GM15510 (cell line): Measurements from ENCODE around the gene DBX1.

ENCODE experiments used
- POLR2A ChIP-seq: IDR thresholded peaks from 3 replicates; pipeline ENCODE4 v1.6.1; 2011; ENCODE audit warnings: borderline replicate concordance; ENCODE audit not compliant: insufficient read length; ENCODE audit errors: extremely low read depth

DBX1 gene

DNA sequence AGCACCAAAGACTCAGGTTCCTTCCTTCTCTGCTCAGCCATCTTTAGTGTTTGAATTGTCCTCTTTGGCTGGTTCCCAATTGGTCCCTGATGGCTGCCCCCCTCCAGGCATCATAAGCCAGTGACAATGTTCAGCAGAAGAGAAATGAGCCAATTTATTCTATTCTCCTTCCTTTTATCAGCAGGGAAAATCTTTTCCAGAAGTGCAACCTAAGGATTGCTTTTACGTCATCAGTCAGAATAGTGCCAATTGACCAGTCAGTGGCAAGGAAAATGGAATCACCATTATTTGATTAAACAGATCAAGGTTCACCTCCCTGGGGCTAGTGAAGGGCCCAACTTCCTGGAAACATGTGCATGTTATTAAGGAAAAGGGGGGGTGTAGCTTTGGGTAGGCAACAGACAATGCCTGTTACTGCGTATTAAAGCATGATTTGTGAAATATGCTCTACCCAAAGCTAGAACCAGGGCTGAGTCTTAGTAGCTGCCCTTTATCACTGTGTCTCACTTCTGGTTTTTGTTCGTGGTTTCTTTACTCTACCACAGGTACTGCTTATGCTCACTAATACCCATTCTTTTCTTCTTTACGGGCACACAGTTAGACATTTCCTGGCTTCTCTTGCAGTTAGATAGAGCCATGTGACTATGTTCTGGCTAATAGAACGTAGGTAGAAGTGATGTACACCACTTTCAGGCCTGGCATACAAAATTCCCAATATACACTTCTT, 12.6 kb upstream of the DBX1 start:
- no peak for TF ChIP-seq POLR2A

DNA sequence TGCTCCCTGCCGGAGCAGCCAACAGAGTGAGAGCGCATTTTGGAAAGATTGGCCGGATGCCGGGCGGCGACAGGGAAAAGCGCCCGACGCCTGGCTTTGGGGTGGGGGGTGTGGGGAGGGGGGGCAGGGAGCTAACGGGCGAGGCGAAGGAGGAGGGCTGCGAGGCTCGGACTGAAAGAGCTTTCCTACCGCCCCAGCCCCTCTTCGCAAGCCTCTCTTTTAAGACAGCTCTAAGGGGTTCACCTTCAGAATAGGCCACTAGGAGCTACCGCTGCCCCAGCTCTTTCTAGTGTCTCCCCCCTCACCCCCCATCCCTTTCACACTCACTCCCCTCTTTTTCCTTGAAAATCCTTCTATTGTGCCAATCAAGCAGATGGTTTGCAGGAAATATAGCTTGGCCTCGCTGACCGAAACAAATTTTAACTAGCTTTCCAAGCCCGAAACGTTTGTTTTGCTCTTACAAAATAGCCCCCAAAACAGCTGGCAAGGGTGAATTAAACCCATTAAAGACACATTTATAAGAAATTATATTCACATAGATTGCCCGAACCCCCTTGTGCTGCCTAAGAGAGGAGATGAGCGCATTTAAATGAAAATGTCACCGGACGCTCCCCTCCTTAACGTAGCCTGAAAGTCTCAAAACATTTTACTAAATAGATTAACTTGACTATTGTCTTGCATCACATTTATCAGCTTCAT, 3.7 kb upstream of the DBX1 start:
- TF ChIP-seq POLR2A, result no peak

GRCh38 chr11:20162824-20163782, 2.8 kb upstream of the DBX1 start:
- TF ChIP-seq POLR2A, result no peak

DNA sequence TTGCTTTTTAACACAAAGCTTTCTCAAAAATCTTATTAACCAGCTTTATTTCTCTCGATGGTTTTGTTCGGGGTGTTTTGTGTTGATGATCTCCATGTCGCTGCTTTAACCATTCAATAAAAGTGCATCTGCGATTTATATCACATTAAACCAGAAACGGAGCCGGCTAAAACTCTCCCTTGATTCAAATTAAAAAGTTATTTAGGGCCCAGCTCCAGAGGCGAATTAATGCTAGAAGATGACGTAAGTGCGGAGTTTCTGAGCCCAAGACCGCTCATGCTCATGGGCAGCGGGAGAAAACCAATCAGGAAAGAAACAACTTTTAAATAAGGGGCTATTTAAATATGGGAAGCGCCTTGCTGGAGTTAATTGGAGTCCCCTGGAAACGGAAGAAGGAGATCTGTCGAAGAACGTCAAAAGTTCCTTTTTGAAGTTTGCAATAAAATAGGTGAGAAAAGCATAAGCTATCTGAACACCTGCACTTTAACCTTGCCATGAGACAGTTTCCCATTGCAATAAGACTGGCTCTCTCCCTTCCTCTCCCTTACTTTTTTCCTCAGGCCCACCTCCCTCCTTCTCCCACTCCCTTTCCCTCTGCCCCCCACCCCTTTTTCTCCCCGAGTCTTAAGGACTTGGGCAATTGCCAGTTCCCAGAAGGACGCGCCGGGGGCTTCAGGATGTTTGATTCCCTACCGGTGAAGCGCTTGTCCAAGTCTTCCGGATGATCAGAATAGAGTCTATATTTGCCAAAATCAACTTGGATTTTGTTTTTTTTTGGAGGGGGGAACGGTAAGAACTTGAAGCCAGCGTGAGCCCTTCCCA, 1.9 kb upstream of the DBX1 start:
- no peak for TF ChIP-seq POLR2A

DNA sequence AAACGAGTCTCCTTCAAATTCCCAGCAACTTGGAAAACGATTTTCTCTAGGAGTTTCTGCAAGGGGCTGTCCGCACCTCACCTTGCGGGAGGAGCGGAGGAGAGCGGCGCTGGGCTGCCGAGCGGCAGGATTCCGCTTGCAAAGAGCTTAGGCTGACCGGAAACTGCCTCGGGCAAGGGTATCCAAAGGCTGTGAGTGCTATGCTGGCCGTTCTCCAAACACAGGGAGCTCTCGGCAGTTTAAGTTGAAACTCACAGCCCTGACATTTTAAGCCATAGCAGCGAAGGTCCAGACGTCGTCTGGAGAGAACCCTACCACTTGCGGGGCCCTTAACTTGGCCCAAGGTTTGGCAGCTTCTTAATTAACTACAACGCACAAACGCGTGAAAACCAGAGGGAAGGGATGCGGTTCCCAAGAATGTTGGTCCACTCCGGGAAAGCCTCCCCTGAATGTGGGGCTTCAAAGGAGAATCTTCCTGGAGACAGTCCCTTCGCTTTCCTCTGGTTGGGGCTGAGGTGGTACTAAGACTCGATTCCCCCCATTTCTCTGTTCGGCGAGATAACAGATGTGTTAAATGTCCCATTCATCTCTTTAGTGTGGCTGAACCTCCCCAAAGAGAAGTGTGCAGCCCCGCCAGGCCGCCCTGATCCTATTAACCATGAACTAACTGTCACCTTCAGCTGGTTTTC, 1.1 kb upstream of the DBX1 start:
- TF ChIP-seq POLR2A, result no peak

- no peak for TF ChIP-seq POLR2A
Measured at GRCh38 chr11:20159466-20160381, 551 bp downstream of the DBX1 start.

DNA sequence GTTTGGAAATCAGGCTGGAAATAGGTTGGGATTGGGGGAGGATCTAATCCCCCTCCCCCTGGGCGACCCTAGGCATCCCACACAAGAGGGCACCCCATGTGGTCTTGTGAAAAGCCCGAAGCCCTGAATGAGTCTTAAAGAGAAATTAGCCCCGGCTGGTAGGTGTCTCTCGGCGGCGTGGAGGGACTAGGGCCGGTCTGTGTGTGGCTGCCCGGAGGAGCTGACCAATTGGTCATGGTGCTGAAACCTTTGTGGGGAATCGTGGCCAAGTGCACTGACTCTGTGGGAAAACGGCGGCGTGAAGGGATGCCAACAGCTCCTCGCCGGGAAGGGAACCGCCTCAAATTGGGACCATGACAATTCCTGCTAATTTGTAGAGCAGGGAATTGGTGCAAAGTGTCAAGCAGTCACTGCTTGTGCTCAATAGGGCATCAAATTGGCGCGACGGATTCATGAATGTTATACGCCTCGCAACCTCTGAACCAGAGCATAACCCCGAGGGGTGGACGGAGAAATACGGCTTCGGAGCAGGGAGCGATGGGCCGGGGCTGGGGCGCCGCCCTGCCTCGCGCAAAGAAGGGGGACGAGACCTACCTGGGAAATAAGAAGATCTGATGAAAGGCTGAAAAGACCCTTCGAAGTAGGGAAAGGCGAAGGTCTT, 1.5 kb downstream of the DBX1 start:
- no peak for TF ChIP-seq POLR2A

GRCh38 chr11:20157728-20158127, 2.5 kb downstream of the DBX1 start:
- TF ChIP-seq POLR2A, result no peak

GRCh38 chr11:20156876-20157613, 3.2 kb downstream of the DBX1 start:
- no peak for TF ChIP-seq POLR2A

- no peak for TF ChIP-seq POLR2A
Measured at GRCh38 chr11:20156280-20156875, 3.9 kb downstream of the DBX1 start.

DNA sequence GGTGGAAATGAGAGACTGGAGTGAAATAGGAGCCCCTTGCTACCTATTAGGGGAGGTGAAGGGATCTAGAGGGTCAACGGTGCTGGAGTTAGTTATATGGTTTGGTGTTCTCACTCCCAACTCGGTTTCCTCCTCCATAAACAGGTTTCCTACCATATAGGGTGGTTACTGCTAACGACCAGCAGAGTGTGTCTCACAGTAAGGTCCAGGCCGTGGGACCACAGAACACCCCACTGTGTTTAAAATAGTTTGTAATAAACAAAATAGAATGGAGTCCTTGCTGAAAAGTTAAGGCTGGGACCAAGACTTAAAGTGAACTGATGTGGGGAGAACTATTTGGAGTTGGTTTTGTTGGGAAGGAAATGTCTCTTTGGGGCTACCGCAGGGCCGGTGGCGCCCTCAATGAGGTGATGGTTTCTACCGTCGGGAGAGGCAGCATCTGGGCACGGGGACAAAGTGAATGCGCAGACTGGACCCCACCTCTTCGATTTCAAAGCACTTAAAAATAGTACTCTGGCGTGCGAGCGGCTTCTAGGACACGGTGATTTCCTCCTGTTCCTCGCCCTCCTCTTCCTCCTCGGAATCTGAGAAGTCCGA, 4.5 kb downstream of the DBX1 start:
- TF ChIP-seq POLR2A, result no peak

DNA sequence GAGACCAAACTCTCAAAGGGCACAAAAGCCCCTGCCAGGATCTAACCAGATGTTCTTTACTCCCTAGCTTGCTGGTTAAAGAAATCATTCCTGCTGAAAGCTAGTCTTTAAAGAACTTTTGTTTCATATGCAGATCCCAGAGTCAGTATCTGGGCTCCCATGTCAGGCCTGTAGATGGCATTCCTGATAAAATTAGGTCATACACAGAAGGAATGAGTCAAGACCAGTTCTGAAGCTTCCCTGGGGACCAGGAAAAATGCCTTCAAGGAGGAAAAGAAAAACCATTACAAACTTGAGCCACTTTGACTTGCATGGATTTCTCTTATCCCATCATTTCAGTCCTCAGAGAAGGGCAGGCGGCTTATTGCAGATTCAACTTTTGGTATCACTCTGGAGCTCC, 5.9 kb downstream of the DBX1 start:
- no peak for TF ChIP-seq POLR2A
